OCI-LY3 (cell line): ENCODE data around the gene EXOC4.

Experiments
- CTCF ChIP-seq: fragments of 200-600, 300-600 bp; sonication (generic); IDR thresholded peaks from 2 replicates; pipeline ENCODE4 v1.5.1; 2014; ENCODE audit warnings: antibody characterized with exemption, low read length, low read depth
- EZH2phosphoT487 ChIP-seq: fragments of 200-600 bp; shearing (Covaris generic); IDR thresholded peaks from 2 replicates; pipeline ENCODE4 v1.6.1; 2018; ENCODE audit warnings: antibody characterized with exemption, mixed run types, low read depth

GRCh38 chr7:133678137-133678814 lies 425.4 kb downstream of the EXOC4 start:
- TF ChIP-seq CTCF: no peak
- TF ChIP-seq EZH2phosphoT487: no peak
